GM10266 (cell line): Measurements from ENCODE around the gene ROS1.

ENCODE experiments used
- DNase-seq: peaks from one replicate; pipeline ENCODE4 v3.0.0; 2012; ENCODE audit errors: extremely low spot score
- TF ChIP-seq, protein P1 (sequence below): IDR thresholded peaks from 2 replicates; pipeline ENCODE4 v1.5.1; 2012; ENCODE audit warnings: mild to moderate bottlenecking, low read depth; ENCODE audit not compliant: control insufficient read depth, insufficient read depth; ENCODE audit errors: missing control alignments

The ROS1 gene

DNA sequence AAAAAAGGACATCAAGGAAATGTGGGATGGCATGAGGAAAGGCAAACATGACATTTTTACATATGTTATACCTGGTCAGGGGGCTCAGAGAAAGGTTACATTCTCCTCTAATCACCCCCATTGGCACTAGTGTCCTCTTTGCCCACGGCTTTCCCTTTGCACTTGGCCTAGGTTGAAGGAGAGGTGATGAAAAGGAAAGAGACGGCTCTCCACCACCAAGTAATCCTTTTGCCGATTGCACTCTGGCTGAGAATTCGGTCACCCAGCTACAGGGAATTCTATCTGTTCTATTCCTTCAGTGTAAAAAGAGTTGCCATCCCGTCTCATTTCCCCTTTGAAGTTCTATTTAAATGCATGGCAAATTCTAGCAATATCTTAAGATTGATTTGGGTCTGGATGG, 150.0 kb downstream of the ROS1 start:
- TF ChIP-seq, protein P1, sequence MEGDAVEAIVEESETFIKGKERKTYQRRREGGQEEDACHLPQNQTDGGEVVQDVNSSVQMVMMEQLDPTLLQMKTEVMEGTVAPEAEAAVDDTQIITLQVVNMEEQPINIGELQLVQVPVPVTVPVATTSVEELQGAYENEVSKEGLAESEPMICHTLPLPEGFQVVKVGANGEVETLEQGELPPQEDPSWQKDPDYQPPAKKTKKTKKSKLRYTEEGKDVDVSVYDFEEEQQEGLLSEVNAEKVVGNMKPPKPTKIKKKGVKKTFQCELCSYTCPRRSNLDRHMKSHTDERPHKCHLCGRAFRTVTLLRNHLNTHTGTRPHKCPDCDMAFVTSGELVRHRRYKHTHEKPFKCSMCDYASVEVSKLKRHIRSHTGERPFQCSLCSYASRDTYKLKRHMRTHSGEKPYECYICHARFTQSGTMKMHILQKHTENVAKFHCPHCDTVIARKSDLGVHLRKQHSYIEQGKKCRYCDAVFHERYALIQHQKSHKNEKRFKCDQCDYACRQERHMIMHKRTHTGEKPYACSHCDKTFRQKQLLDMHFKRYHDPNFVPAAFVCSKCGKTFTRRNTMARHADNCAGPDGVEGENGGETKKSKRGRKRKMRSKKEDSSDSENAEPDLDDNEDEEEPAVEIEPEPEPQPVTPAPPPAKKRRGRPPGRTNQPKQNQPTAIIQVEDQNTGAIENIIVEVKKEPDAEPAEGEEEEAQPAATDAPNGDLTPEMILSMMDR: no peak
- no peak for DNase-seq

DNA sequence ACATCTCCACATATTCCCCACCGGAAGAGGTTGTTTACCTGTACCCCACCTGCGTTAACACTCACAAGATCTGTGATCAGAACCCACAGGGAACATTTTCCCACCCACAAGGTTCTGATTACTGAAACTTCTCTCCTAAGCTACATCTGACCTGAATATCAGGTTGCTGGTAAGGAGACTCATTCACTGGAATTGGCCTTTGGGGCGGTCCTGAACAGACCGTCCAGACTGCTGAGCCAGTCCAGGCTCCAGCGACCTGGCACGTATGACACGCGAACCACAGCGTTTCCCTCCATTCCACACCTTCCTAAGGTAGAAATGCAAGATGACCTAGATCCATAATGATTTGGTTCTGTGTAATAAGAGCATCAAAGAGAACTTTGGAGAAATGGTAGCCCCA, 150.5 kb downstream of the ROS1 start:
- TF ChIP-seq, protein P1: no peak
- DNase-seq: no peak

DNA sequence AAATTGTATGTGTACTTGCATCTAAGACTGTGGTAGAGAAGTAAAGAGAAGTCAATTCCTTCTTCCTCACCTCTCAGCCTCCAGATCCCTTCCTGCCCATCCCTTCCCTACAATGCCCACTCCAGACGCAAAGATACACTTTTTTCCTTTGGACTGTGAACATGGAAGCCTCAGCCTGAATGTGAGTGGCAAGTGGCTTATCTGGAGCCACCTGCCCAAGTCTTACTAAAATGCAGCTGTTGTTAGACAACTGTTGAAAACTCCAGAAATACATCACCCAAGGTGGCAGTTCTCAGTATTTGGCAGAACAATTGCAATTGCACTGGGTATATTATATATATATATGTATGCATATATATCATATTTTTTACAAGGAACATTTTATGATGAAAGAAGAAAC, 152.9 kb downstream of the ROS1 start:
- no peak for DNase-seq
- TF ChIP-seq, protein P1: no peak

DNA sequence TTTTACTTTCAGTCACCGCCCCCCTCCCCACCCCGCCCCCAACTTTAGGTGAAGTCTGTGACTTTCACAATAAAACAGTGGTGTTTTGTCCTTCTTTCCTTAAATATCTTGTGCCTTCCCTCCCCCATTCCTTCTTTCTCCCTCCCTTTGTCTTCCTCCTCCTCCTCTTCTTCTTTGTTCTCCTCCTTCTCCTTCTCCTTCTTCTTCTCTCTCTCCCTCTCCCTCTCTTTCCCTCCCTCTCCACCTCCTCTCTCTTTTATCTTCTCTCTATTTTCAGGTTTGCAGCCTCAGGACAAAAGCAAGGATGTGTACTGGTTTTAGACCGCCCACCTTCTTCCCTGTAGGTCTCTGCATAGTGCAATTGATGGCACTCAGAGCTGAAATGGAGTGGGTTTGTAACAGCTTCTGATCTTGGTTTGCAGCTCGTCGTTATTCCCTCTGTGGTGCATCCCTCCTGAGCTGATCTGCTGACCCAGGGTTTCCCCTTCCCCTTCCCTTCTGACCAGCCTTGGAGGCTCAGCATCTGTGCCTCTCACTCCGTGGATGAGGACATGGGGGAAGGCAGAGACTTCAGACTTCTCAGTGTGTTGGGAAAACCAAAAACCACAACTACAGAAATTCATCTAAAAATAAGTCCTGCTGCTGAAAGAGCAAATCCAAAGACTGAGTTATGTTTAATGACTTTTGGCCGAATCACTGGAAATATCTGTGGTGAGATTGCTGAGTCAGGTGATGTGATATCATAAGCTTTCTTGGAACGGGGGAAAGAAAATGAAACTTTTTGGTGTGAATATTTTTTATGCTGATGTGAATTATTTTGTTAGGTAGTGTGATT, 153.5 kb downstream of the ROS1 start:
- TF ChIP-seq, protein P1: no peak
- no peak for DNase-seq

DNA sequence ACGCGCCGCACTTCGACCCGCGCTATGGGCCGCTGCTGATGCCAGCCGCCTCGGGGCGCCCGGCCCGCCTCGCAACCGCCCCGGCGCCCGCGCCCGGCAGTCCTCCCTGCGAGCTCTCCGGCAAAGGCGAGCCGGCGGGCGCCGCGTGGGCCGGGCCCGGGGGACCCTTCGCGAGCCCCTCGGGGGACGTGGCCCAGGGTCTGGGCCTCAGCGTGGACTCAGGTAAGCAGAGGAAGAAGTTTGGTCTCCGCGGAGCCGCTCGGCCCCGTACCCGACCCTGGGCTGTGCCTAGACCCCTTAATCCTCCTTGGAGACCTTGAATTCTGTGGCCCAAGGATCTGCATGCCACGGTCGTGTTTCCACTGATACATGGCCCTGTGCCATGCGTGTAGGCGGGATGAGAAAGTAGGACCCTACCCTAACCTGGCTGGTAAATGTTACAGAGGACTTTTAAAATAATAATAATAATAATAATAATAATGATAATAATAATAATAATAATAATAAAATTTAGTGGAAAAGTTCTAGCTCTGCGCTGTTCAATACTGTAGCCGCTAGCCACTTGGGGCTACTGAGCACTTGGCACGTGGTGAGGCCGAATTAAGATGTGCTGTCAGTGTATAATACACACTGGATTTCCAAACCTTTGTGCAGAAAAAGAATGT, 154.8 kb downstream of the ROS1 start:
- TF ChIP-seq, protein P1: no peak
- no peak for DNase-seq

DNA sequence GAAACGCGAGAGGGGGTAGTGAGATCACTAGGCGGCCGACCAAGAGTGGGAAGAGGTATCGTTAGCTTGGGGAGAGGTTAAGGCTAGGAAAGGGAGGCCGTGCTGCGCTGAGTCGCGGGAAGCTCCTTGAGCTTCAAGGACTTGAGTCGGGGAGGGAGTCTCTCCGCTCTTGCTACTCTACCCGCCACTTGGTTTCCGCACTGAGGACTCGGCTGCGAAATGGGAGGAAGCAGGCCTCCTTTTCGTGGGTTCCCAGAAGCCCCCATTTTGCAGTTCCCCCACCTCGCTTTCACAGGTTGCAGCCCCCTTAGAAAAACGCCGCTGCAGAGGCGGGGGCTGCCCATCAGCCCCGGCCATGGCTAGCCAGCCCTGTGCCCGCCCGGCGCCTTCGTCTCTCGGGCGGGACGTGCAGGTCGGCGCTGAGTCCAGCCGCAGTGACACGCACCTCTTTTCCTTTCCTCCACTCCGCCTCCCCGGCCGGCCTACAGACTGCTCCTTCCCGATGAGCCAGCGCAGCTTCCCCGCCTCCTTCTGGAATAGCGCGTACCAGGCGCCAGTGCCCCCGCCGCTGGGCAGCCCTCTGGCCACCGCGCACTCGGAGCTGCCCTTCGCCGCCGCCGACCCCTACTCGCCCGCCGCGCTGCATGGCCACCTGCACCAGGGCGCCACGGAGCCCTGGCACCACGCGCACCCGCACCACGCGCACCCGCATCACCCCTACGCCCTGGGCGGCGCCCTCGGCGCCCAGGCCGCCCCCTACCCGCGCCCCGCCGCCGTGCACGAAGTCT, 155.5 kb downstream of the ROS1 start:
- no peak for DNase-seq

More for the DNA sequence above, 155.5 kb downstream of the ROS1 start:
- TF ChIP-seq, protein P1: no peak
